ENCODE data around the gene ATP6V1E1. TPM values are rescaled to one million over a fixed set of nuclear protein-coding genes. Genes with fewer than 3 reads are reported as not detected.

The ATP6V1E1 gene
- total and polyA plus RNA-seq, 9 donors: 69.0 to 201 (median 82.5) TPM

DNA sequence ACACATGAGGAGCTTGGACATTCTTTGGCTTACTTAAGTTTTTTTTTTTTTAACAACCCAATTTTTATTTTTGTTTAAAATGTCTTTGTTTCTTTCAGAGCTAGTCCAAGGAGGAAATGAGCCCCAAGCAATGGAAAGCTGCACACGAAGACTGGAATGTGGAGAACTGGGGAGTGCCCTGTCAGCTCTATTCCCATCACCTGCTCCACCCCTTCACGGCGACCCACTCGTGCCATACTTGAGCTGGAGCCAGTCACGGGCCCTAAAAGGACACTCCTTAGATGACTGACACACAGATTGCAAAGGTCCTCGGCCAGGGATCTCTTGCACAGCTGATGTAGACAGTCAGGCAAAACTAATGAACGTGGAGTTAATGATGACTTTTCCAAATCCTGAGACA, 75.8 kb downstream of the ATP6V1E1 start:
- WGBS, 3 donors: 64 to 76% (median 64%) methylated on average over 7 of the region's 7 CpGs
- no peak for DNase-seq
- H3K27me3 ChIP-seq: no peaks in the 10 kb centered on the region
- H3K27ac ChIP-seq: no peak overlapping the region
- intact Hi-C loops (cut with DNase I): loop anchor here in 1 of 4 donors (10.0 kb wide), 1 partner anchor 222 kb away; the partner anchor contains the start of gene BID
- H3K9me3 ChIP-seq: no peaks in the 10 kb centered on the region
- no peak overlapping the region for H3K4me3 ChIP-seq
- TF ChIP-seq POLR2A (IDR thresholded peaks at IDR 0.05) (no peak), EP300 (IDR thresholded peaks at IDR 0.05) (no peak)
- TF ChIP-seq, protein P1, sequence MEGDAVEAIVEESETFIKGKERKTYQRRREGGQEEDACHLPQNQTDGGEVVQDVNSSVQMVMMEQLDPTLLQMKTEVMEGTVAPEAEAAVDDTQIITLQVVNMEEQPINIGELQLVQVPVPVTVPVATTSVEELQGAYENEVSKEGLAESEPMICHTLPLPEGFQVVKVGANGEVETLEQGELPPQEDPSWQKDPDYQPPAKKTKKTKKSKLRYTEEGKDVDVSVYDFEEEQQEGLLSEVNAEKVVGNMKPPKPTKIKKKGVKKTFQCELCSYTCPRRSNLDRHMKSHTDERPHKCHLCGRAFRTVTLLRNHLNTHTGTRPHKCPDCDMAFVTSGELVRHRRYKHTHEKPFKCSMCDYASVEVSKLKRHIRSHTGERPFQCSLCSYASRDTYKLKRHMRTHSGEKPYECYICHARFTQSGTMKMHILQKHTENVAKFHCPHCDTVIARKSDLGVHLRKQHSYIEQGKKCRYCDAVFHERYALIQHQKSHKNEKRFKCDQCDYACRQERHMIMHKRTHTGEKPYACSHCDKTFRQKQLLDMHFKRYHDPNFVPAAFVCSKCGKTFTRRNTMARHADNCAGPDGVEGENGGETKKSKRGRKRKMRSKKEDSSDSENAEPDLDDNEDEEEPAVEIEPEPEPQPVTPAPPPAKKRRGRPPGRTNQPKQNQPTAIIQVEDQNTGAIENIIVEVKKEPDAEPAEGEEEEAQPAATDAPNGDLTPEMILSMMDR (IDR thresholded peaks at IDR 0.05): no peak
- no peaks in the 10 kb centered on the region for H3K36me3 ChIP-seq
- H3K4me1 ChIP-seq (ENCODE audit: insufficient read depth): no peaks in the 10 kb centered on the region

DNA sequence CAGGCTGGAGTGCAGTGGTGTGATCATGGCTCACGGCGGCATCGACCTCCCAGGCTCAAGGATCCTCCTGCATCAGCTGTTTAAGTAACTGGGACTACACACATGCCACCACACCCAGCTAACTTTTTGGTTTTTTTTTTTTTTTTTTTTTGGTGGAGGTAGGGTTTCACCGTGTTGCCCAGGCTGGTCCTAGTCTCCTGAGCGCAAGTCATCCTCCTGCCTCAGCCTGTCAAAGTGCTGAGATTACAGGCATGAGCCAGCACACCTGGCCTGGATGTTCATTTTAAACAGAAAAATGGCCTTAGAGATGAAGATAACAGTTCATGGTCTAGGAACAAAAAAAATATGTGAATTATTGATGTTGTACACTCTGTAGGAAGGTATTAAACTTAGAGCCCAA, 78.9 kb downstream of the ATP6V1E1 start:
- WGBS, 3 donors: 67 to 72% (median 71%) methylated on average over 5 of the region's 5 CpGs
- H3K36me3 ChIP-seq: no peaks in the 10 kb centered on the region
- intact Hi-C loops (cut with DNase I): loop anchor here in 1 of 4 donors (10.0 kb wide), 1 partner anchor 225 kb away; the partner anchor contains the start of gene BID

DNA sequence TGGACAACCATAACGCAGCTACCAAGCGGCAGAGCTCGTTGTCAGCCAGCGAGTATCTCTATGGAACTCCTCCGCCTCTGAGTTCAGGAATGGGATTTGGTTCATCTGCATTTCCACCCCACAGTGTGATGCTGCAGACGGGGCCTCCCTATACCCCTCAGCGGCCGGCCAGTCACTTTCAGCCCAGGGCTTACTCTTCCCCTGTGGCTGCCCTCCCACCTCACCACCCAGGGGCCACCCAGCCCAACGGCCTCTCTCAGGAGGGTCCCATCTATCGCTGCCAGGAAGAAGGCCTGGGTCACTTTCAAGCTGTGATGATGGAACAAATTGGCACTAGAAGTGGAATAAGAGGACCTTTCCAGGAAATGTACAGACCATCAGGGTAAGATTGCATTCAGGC, 79.4 kb downstream of the ATP6V1E1 start:
- no peaks in the 10 kb centered on the region for H3K4me1 ChIP-seq (ENCODE audit: insufficient read depth)
- DNase-seq: no peak
- H3K27ac ChIP-seq: no peak overlapping the region
- no peaks in the 10 kb centered on the region for H3K36me3 ChIP-seq
- WGBS, 3 donors: 75 to 93% (median 86%) methylated on average over 10 of the region's 10 CpGs
- TF ChIP-seq, protein P1 (IDR thresholded peaks at IDR 0.05): no peak
- no peak for TF ChIP-seq POLR2A (IDR thresholded peaks at IDR 0.05)
- no peak for TF ChIP-seq EP300 (IDR thresholded peaks at IDR 0.05)
- intact Hi-C loops (cut with DNase I): no loop called here
- no peaks in the 10 kb centered on the region for H3K27me3 ChIP-seq
- H3K9me3 ChIP-seq: no peaks in the 10 kb centered on the region
- no peak overlapping the region for H3K4me3 ChIP-seq

More for the DNA sequence above, 78.9 kb downstream of the ATP6V1E1 start:
- H3K4me3 ChIP-seq: no peak overlapping the region
- no peak overlapping the region for H3K27ac ChIP-seq
- TF ChIP-seq, protein P1 (IDR thresholded peaks at IDR 0.05): no peak
- no peak for TF ChIP-seq POLR2A (IDR thresholded peaks at IDR 0.05)
- TF ChIP-seq EP300 (IDR thresholded peaks at IDR 0.05): no peak
- no peaks in the 10 kb centered on the region for H3K9me3 ChIP-seq
- no peaks in the 10 kb centered on the region for H3K27me3 ChIP-seq
- no peaks in the 10 kb centered on the region for H3K4me1 ChIP-seq (ENCODE audit: insufficient read depth)
- DNase-seq: no peak

DNA sequence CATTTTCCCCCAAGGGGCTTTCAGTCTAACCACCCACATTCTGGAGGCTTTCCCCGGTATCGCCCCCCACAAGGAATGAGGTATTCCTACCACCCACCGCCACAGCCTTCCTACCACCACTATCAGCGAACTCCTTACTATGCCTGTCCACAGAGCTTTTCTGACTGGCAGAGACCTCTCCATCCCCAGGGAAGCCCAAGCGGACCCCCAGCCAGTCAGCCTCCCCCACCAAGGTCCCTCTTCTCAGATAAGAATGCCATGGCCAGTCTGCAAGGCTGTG, 79.9 kb downstream of the ATP6V1E1 start:
- Histone ChIP-seq H3K36me3 (no peaks in the 10 kb centered on the region), H3K27me3 (no peaks in the 10 kb centered on the region), H3K27ac (no peak overlapping the region), H3K4me1 (ENCODE audit: insufficient read depth) (no peaks in the 10 kb centered on the region), H3K4me3 (no peak overlapping the region), H3K9me3 (no peaks in the 10 kb centered on the region)
- WGBS, 3 donors: 93 to 98% (median 98%) methylated on average over 5 of the region's 5 CpGs
- intact Hi-C loops (cut with DNase I): no loop called here
- DNase-seq: no peak
- TF ChIP-seq EP300 (IDR thresholded peaks at IDR 0.05) (no peak), POLR2A (IDR thresholded peaks at IDR 0.05) (no peak)
- TF ChIP-seq, protein P1 (IDR thresholded peaks at IDR 0.05): no peak

Data from ovary (tissue), 9 donors.